GM12874 (cell line): ENCODE measurements around the gene YWHAG.

Experiments
- TF ChIP-seq, protein P1 (sequence below): IDR thresholded peaks from 2 replicates; pipeline ENCODE4 v1.5.1; 2011; ENCODE audit warnings: low read depth, mild to moderate bottlenecking, control low read depth, low read length, moderate library complexity; ENCODE audit not compliant: insufficient read depth

The YWHAG gene

DNA sequence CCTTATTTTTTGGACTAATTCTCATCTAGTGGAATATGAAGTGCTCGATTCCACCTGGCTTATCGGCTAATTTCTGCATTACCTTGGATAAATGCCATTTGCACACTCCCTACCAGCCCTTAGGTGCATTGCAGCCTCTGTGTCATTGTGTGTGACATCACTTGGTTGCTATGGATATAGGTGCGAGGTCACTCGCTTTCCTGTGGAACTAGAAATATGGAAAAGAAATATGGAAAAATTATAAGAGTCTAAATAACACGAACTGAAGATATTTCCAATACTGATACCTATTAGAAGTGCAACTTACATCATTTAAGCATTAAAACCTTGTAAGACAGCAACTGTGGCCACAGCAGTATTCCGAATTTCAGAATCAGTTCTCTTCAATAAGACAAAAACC is 2.0 kb downstream of the YWHAG start:
- TF ChIP-seq, protein P1, sequence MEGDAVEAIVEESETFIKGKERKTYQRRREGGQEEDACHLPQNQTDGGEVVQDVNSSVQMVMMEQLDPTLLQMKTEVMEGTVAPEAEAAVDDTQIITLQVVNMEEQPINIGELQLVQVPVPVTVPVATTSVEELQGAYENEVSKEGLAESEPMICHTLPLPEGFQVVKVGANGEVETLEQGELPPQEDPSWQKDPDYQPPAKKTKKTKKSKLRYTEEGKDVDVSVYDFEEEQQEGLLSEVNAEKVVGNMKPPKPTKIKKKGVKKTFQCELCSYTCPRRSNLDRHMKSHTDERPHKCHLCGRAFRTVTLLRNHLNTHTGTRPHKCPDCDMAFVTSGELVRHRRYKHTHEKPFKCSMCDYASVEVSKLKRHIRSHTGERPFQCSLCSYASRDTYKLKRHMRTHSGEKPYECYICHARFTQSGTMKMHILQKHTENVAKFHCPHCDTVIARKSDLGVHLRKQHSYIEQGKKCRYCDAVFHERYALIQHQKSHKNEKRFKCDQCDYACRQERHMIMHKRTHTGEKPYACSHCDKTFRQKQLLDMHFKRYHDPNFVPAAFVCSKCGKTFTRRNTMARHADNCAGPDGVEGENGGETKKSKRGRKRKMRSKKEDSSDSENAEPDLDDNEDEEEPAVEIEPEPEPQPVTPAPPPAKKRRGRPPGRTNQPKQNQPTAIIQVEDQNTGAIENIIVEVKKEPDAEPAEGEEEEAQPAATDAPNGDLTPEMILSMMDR, result no peak

- TF ChIP-seq, protein P1, result no peak
Measured at GRCh38 chr7:76356115-76356514, 2.7 kb downstream of the YWHAG start.

- TF ChIP-seq, protein P1, result no peak
Measured at GRCh38 chr7:76354981-76355730, 3.6 kb downstream of the YWHAG start.

DNA sequence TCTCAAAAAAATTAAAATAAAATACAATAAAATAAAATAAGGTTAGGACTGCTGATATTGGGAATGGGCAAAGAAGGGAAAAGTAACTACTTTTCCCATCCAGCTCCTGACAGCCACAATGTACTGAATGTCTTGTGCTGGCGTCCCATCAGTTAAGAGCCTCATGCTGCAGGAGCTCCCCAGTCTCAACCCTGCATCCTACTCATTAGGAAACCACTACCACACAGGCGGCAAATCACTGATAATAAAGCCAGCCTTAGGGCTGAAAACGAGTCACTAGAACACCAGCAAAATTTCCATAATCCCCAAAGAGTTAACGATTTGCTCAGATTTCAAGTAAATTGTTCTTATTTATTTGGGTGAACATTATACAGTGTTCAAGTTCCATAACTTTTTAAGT is 4.3 kb downstream of the YWHAG start:
- TF ChIP-seq, protein P1, result no peak

DNA sequence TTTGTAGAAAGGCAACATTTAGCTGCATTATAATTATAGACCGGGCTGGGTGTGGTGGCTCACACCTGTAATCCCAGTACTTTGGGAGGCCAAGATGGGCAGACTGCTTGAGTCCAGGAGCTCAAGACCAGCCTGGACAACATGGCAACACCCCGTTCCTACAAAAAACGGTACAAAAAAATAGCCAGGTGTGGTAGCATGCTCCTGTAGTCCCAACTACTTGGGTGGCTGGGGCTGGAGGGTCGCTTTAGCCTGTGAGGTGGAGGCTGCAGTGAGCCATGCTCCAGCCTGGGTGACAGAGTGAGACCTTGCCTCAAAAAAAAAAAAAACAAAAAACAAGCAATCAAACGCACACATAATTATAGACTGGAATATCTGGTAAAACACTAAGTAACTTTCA is 5.0 kb downstream of the YWHAG start:
- TF ChIP-seq, protein P1, result no peak

DNA sequence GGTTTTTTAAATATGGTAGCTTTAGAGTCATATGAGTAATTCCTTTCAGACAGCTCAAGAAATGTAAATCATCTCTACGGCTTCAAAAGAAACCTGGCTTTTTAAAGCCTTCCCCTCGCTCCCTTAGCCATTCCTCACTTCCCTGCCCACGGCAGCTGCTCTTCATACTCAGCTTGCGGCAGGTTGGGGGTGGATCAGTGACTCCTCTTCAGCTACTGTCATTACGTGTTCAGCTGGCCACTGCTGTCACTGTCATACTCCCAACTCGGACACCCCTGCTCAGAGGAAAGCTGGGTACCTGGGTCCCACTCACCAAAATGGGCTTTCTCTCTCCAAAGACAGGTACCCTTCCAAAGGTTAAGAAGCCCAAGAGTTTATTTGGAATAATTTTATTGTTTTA is 6.6 kb downstream of the YWHAG start:
- TF ChIP-seq, protein P1, result no peak

GRCh38 chr7:76351372-76351771 is 7.4 kb downstream of the YWHAG start:
- TF ChIP-seq, protein P1, result no peak
